Omental fat pad (tissue), 4 donors: ENCODE measurements around the gene SUCLG2. TPM values are rescaled to one million over a fixed set of nuclear protein-coding genes. Genes with fewer than 3 reads are reported as not detected.
A peak's percentile ranks its signal among the peaks of the same experiment; 100 is the strongest.

ENCODE experiments used
- ATAC-seq: fragments of 150-250 bp; one replicate; pipeline ENCODE4 v1.9.1; 2016; ENCODE audit warnings: mild to moderate bottlenecking, moderate library complexity; ENCODE audit not compliant: low FRiP score
- DNase-seq: peaks from one replicate; pipeline ENCODE4 v3.0.0-alpha.2; 2019; ENCODE audit warnings: low spot score
- CTCF ChIP-seq, 3 donors: fragments of 450-650 bp; IDR thresholded peaks; one replicate each; pipeline ENCODE4 v1.5.1; 2016 to 2017; ENCODE audit warnings: antibody characterized with exemption in 3 of 3, mild to moderate bottlenecking in 3 of 3, moderate library complexity in 2 of 3
- total RNA-seq, 4 donors: library from RNA; depleted of rRNA; stranded (reverse); fragments of >200 nt; gene quantifications; one replicate each; pipeline ENCODE4 v1.1.0, GENCODE V29; 2016

SUCLG2 gene
- total RNA-seq, 4 donors from 2014 or later, result 37.5 to 52.2 (median 42.1) TPM

- no peak for TF ChIP-seq CTCF (IDR thresholded peaks at IDR 0.05)
- DNase-seq (no peak), ATAC-seq (no peak)
These were observed 146.8 kb downstream of the SUCLG2 start for GRCh38 chr3:67507584-67507983.

- no peak for DNase-seq
- TF ChIP-seq CTCF (IDR thresholded peaks at IDR 0.05), result no peak
- ATAC-seq, result no peak
These were observed 153.7 kb downstream of the SUCLG2 start for GRCh38 chr3:67500709-67501108.

- ATAC-seq, result no peak
- no peak for DNase-seq
- TF ChIP-seq CTCF (IDR thresholded peaks at IDR 0.05), result no peak
These were observed 156.7 kb downstream of the SUCLG2 start for GRCh38 chr3:67497746-67498145.

- ATAC-seq, result no peak
- DNase-seq, result no peak
- no peak for TF ChIP-seq CTCF (IDR thresholded peaks at IDR 0.05)
These were observed 158.7 kb downstream of the SUCLG2 start for GRCh38 chr3:67495751-67496150.

GRCh38 chr3:67493808-67494207 lies 160.6 kb downstream of the SUCLG2 start:
- ATAC-seq, result no peak
- TF ChIP-seq CTCF (IDR thresholded peaks at IDR 0.05), result no peak
- no peak for DNase-seq

- DNase-seq, result no peak
- TF ChIP-seq CTCF (IDR thresholded peaks at IDR 0.05), result no peak
These were observed 163.8 kb downstream of the SUCLG2 start for GRCh38 chr3:67490658-67491057.

GRCh38 chr3:67489816-67490215 lies 164.6 kb downstream of the SUCLG2 start:
- peak; percentile 59 for ATAC-seq
- no peak for DNase-seq
- no peak for TF ChIP-seq CTCF (IDR thresholded peaks at IDR 0.05)

More at GRCh38 chr3:67490658-67491057, 163.8 kb downstream of the SUCLG2 start:
- ATAC-seq, result no peak
